Bone marrow (tissue), 2 donors: Measurements from ENCODE around the gene SH3TC2.

Experiments
- DNase-seq, 2 donors: peaks; one replicate each; lab custom pipeline; 2025; lab: John Stamatoyannopoulos, UW

The SH3TC2 gene

DNA sequence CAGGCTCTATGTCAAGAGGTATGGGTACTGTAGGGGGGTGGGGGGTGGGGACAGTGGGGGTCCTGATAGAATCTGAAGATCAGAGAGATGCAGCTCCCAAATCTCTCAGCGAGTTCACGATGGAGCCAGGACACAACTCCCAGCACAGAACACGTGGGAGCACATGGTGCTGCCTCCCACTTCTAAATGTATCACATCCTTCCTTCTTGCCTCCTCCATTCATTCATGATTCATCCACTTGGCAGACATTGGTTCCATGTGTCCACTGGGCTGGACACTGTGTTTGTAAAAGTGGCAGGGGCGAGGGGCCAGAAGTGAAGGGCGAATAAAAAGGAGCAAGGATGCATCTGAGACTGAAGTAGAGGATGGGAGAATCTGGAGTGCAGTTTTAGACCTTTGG, 33.9 kb downstream of the SH3TC2 start:
- DNase-seq, result no peak

DNA sequence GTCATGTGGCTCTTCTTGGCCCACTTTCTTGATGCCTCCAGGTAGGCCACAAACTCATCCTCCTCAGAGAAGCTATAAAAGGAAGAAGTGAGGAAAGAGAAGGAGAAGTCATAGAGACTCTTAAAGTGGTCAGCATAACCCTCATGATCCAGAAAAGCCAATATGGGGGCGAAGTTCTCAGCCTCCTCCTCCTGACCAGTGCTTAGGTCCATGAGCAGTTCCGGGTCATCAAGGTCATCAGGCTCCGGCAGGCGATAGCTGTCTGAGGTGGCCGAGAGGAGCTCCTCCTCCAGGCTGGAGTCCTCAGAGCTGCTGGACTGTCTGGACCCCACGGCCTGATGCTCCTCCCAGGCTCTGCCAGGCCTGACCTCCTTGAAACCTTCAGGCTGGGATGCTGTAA, 34.7 kb downstream of the SH3TC2 start:
- DNase-seq, result no peak

DNA sequence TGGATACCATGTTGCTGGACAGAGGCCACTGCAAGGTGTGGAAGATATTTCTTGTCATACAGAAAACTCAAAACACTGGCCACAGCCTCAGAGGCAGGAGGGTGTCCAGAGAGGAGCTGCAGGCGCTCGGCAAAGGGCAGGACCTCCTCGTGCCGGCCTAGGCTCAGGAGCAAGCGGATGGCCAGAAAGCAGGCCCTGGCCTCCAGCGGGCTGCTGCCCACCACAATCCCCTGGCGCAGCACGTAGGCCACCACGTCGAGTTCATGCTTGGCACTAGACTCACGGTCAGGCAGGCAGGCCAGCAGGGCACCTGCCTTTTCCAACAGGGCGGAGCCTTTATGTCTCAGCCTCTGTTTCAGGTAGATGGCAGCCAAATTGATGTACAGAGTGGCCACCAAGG, 35.2 kb downstream of the SH3TC2 start:
- DNase-seq, result no peak

DNA sequence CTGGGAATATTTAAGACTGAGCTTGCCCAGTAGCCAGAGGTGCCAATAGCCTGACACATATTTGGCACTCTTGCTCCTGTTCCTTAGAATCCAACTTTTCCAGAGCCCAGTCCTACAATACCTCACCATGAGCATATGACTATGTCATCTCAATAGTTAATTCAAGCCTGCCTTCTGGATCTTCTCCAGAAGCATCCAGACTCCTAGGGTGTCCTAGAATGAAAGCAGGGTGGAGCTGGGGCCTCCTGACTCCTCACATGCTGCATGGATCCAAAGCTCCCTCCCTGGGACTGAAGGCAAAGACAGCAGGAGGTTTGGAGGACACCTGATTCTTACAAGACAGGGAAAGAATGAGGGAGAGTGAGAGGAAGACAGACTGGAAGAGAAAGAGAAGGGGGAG, 37.9 kb downstream of the SH3TC2 start:
- DNase-seq, result no peak

DNA sequence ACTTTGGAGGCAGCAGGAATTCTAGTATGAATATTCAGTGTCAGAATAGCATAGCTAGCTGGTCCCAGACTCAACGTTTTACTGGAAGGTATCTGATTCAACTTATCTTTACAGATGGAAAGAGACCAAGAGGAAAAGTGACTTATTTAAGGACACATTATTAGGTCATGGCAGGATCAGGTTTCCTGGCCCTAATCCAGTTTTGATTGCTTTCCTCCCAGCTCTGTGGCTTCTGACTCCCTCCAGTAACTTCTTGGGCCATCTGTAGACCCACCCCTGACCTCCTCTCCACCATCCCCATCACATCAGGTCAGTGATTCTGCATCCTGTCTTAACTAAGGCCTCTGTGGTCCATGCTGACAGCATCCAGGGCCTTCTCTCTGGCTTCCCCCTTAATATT, 38.4 kb downstream of the SH3TC2 start:
- no peak for DNase-seq

DNA sequence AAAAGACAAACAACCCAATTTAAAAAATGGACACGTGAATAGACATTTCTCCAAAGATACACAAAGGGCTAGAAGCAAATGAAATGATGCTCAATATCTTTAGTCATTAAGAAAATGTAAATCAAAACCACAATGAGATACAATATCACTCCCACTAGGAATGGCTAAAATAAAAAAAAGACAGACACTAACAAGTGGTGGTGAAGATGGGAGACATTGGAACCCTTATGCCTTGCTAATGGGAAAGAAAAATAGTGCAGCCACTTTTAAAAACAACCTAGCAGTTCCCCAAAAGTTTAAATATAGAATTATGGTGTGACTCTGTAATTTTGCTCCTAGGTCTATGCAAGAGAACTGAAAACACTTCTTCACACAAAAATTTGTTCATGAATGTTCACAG, 40.7 kb downstream of the SH3TC2 start:
- no peak for DNase-seq

DNA sequence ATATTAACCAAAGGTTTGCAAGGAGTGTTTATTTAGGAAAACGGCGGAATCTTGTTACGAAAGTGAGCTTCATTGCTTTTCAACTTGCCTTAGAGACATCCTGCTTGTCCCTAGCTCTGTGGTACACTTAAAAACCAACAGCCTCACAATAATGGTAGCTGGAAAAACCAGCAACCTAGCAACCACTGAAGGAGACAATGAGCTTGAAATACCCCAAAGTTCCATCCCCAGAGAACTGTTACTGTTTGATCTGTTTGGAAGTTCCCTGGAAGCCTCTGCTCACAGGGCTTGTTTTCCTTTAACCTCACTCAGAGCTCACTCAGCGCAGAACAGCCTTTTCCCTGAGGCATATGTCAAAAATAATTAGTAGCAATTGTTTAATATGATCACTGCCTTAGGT, 43.2 kb downstream of the SH3TC2 start:
- DNase-seq, result no peak

DNA sequence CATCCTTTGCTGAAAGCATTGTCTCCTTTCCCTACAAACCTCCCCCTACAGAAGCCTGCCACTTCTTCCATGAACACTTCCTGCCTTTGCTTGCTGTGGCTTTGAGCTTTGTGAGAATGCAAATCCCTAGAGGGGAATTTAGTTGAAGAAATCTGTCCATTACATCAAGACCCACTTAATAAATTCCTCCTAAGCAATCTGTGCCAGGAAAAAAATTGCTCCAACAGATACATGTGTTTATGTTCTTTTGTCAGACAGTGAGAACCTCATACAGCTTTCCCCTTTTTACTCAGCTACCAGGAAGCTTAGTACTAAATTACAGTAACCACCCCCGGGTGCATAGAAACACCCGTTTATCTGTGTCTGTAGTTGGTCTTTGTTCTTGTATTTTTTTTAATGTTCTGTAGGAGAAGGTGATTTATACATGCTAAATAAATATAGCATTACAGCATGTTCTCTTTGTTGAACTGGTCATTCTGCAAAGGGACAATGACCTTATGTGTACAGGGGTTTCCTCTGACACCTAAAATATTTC, 43.9 kb downstream of the SH3TC2 start:
- no peak for DNase-seq

DNA sequence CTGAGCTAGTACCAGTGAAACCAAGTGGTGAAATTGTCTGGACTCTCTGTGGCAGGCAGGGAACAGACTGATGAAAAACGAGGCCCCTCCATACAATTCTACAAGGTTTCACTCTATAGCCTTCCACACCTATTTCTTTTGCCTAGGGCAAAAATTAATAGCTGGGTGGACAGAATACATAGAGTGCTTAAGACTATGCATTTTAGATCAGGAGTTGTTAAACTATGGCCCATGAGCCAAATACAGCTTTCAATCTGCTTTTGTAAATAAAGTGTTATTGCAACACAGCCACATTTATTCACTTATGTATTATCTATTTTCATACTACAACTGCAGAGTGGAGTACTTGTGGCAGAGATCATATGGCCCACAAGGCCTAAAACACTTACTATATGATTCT, 45.2 kb downstream of the SH3TC2 start:
- no peak for DNase-seq

DNA sequence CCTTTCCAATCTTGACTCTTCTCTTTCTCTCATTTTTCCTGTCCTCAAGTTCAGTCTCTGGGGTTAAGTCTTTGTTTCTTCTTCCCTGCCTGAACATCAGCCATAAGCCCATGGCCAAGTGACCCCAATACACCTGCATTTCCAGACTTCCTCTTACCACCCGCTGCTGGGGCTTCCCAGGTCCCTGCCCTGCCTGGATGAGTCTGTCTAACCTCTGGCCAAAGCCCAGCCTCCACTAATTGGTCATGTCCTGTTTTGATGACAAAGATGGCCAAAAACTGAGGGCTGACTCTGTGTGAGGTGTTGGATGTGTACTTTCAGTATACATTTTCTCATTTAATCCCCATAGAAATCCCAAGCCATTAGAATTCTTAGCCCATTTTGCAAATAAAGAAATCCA, 47.3 kb downstream of the SH3TC2 start:
- no peak for DNase-seq

DNA sequence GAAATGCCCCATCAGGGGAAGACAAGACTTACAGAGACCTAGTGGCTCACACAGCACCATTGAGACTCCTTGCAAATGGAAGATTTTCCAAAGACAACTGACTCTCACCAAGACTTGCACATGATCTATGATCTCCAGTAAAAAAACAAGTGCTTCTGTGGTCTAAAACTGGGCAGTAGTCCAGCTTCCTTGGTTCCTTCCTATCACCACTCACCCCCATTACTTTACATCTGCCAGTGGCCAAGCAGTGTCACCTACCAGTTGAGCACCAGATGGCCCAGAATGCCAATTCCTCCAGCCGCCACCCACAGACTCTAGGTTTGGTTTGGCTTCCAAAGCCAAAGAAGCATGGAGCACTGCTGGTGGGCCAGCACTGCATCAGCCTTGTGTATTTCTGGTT, 47.7 kb downstream of the SH3TC2 start:
- DNase-seq, result no peak

DNA sequence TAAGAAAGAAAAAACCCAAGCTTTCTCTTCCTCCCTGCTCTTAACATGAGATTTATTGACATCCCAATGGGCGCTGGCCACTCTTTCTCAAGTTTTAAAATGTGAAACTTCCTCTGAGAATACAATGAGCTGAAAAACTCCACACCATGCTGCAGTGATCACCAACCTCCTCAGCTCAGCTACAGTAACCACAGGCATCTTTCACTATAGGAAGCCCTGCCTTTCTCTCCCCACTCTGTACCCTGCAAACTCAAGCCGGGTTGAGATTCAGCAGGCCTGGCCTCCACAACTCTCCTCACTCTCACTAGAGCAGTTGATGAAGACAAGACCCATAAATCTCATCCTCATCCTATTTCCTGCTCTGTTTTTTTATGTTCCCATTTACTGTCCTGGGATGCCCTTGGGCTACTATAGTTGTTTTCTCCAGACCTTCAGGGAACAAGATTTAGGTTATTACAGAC, 48.3 kb downstream of the SH3TC2 start:
- DNase-seq, result no peak

DNA sequence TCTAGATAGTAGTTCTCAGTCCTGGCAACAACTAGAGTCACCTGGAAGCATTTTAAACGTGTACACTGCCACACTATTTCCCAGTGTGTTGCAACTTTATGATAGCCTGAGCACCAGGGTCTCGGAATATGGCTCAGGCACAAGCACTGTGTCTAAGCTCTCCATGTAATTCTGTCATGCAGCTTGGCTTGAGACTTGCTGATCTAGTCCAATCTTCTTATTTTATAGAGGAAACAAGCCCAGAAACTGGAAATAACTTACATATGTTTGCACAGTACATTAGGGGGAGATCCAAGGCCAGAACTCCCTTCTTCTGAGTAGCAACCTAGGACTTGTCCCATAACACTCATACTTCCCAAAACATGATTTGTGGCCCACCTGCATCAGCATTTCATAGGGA, 49.1 kb downstream of the SH3TC2 start:
- no peak for DNase-seq

DNA sequence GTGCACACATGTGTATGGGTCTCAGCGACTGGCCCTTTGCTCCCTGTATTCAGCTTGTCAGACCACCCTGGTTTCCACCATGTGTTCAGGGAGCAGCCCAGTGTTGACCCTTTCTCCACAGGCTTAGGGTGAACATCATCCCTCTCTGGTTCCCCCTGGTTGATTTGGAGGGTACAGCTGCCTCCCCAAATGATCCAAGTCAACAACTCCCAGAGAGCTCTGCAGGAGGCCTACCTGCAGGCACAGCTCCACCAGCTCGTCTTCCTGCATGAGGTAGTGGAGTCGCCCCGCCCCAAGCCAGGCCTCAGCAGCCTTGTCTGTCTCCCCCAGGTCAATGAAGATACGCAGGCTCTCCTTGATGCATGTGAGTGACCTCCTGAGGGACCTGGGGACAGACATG, 50.5 kb downstream of the SH3TC2 start:
- DNase-seq, result no peak

DNA sequence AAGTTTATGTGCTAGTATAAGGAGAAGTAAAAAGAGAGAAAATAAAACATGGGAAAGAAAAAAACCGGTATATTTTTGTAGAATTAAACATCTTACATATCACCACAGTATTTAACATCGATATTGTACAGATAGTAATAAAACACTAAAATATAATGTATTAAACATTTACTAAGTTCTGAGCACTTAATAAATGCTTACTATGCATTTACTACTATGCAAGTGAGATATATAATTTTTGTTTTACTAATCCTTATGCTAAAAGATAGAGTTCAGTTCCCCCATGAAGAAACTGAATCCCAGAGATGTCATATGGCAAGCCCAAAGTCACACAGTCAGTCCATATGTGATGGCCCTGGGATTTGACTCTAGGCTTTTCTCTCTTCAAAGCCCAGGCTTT, 51.1 kb downstream of the SH3TC2 start:
- no peak for DNase-seq

DNA sequence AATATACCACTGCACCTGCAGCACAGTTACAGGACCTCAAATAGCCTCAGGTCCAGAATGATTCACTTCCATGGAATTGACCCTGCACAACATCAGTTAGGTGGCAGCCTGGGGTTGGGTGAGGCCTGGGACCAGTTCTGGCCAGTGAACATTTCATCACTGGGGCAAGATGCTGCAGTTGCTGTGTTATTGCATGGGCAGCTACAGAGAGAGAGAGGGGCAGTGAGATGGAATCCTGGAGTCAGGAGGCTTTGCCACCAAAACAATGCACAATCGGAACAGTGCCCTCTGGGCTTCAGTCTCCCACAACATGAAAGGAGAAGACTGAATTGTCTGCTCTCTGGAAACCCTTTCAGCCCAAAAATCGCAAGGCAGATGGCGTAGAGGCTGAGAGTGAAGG, 51.8 kb downstream of the SH3TC2 start:
- DNase-seq, result no peak

DNA sequence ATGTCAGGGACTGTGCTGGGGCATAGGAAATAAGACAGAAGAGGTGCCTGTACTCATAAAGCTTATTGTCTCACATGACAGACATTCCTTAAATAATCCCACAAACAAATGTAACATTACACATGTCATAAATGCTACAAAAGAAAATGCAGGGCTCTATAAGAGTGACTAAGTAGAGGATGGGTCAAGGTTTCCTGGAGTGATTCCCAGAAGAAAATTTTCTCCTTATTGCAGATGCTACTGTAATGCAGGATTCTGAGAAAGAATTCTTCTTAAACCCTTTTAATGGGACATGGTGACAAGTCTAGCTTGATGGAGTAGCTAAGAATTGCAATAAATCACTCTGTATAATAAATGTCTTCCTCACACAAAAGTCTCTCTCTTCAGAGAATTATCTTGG, 55.7 kb downstream of the SH3TC2 start:
- no peak for DNase-seq

DNA sequence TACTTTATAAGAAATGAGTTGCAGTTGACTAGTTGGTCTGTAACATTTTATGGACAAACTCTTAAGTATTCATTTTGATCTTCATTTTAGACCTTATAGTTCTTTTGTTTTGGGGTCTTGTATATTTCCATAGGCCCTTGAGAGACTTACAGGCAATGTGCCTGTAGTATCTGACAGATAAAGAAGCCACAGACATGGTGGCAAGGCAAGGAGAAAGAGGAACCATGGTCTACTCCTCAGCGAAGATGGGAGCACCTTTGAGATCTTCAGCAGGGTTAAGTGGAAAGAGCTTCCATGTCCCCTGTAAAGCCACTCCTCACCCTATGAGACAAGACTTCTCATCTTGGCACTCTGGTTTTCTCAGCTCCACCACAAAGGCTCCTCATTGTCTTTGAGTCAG, 56.4 kb downstream of the SH3TC2 start:
- no peak for DNase-seq

DNA sequence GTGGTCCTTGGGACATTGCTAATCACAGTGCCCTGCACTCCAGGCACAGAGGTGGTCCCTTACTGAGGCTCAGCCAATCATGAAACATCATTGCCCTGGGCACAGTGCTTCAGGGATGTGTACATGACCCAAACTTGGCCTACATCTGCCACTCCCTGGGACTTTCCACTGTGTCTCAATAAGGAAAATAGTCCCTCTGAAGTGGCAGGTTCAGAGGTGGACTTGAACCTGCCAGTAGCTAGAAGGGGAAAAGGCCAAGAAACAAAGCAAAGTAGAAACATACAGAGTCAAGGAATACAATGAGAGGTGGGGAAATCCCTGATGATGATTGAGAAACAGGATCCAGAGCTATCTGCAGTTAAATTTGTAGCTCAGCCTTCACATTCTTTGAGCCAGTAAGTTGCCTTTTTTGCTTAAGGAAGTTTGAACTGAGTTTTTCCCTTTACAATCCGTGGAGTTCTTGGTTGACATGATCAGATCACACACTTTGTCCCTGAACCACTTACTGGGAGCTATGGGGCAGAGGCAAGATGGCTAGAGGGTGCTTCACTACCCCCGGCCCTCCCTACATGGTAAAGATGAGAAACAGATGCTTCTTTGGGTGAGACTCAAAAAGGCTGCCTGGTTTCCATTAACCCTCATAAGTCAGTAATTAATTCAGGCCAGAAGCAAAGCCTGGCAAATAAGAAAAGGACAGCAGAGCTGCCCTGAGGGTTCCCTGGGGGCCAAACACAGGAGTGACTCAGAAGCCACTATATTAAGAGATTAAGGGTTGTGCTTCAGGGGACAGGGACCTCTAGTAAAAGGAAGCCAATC, 57.6 kb downstream of the SH3TC2 start:
- no peak for DNase-seq

DNA sequence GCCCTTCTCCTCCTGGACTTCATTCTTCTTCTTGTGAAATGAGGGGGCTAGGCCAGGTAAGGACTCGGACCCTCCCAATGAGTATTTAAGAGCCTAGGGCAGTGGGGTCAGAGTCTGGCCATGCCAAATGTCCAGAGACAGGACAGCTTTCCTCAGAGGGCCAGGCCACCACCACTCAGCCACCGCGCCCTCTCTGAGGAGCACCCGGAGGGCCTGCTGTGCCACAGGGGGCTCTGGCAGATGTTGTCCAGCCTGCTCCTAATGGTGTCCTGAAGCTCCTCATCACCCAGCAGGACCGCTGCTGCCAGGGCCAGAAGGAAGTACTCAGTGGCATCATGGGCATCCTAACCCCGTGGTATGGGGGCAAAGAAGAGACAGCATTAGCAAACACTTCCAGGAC, 58.3 kb downstream of the SH3TC2 start:
- DNase-seq, result no peak

DNA sequence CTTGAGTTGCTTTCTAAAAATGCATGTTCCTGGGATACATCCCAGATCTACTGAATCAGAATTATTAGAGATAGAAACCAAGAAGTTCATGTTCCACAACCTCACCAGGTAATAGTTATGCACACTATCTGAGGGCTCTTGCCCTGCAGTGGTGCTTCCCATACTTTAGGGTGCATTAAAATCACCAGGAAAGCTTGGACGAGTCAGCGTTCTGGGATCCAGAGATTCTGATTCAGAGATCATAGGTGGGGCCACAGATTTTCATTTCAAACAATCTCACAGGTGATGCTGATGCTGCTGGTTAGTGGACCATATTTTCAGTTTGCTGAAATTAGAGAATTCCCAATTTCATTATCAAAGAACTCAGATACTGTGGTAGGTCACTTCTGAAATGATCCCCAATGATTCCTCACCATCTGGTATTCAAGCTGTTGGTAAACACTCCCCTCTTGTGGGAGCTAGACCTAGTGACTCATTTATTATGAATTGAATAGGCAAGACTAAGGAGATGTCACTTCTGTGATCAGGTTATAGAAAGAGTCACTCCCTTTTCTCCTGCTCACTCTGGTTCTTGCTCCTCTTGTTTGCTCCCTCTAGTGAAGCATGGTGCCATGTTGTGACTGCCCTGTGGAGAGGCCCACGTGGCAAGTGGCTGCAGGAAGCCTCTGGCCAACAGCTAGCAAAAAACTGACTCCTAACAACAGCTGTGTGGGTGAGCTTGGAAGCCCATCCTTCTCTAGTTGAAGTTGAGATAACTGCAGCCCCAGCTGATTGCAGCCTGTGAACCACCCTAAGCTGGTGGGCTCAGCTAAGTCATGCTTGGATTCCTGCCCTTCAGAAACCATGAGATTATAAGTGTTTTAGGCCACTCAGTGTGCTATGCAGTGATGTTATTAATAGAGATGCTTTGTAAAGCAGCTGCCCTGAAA, 59.8 kb downstream of the SH3TC2 start:
- no peak for DNase-seq

DNA sequence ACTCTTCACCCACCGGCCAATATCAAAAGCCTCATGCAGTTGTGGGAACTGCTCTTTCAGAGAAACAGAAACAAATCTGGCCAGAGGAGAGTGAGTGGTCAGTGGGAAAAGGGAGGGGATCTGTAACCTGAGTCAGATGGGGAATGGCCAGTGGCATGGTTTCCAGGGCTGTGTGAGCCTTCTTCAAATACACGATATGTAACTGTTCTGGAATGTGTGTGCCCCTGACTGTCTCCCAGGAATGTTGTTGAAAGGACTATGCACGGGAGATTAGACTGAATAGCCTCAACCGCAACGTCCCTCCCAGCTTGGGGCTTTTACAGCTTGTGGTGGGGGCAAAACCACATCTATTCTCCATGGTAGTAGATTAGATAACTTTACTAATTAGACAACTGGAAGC, 60.8 kb downstream of the SH3TC2 start:
- no peak for DNase-seq

DNA sequence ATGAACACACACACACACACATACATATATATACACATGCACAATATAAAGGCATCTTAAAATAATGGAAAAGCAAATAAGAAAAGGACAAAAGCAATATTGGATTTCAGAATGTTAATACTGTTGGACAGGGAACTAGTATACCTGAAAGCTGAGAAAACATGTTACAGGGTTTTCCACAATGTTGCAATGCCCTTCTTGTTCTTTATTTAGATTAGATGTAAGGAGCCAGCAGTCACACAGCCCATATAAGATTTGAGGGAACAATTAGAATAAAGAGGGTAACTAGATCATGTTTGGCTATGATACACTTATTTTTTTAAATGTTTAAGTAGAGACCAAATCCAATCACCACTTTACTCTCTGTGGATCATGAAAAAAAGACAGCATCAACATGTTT, 61.7 kb downstream of the SH3TC2 start:
- no peak for DNase-seq
